ENCODE data around the gene SPC24.

DNA sequence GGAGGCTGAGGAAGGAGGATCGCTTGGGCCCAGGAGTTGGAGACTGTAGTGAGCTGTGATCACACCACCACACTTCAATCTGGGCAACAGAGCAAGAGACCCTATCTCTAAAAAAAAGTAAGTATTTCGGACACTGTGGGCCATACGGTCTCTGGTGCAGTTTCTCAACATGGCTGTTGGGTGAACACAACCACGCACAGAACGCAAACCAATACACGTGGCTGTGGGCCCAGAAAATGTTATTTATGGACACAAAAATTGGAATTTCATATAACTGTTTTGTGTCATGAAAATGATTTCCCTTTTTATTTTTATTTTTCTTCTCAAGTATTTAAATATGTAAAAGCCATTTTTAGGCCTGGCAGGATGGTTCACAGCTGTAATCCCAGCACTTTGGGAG is 46.8 kb downstream of the SPC24 start:
- TF ChIP-seq, protein P1, sequence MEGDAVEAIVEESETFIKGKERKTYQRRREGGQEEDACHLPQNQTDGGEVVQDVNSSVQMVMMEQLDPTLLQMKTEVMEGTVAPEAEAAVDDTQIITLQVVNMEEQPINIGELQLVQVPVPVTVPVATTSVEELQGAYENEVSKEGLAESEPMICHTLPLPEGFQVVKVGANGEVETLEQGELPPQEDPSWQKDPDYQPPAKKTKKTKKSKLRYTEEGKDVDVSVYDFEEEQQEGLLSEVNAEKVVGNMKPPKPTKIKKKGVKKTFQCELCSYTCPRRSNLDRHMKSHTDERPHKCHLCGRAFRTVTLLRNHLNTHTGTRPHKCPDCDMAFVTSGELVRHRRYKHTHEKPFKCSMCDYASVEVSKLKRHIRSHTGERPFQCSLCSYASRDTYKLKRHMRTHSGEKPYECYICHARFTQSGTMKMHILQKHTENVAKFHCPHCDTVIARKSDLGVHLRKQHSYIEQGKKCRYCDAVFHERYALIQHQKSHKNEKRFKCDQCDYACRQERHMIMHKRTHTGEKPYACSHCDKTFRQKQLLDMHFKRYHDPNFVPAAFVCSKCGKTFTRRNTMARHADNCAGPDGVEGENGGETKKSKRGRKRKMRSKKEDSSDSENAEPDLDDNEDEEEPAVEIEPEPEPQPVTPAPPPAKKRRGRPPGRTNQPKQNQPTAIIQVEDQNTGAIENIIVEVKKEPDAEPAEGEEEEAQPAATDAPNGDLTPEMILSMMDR (IDR thresholded peaks at IDR 0.05; ENCODE audit: insufficient read depth, low read depth, low read length), result no peak
- no peak for TF ChIP-seq EZH2 (IDR thresholded peaks at IDR 0.05; ENCODE audit: insufficient read depth, low read length)
